22Rv1 (cell line): Measurements from ENCODE around the gene KRT17.
"Not testable (repeated sequence)": the region's sequence is repeated elsewhere in the genome, so short reads cannot be mapped to it uniquely, and the experiment has no call there.

Experiments used
- ZFX ChIP-seq: fragments of 450-650 bp; IDR thresholded peaks from 2 replicates; pipeline ENCODE4 v1.6.1; 2017; ENCODE audit warnings: antibody characterized with exemption, borderline replicate concordance
- TF ChIP-seq, protein P1 (sequence below): fragments of 450-650 bp; IDR thresholded peaks from 2 replicates; pipeline ENCODE4 v1.5.1; 2017; ENCODE audit warnings: mild to moderate bottlenecking

DNA sequence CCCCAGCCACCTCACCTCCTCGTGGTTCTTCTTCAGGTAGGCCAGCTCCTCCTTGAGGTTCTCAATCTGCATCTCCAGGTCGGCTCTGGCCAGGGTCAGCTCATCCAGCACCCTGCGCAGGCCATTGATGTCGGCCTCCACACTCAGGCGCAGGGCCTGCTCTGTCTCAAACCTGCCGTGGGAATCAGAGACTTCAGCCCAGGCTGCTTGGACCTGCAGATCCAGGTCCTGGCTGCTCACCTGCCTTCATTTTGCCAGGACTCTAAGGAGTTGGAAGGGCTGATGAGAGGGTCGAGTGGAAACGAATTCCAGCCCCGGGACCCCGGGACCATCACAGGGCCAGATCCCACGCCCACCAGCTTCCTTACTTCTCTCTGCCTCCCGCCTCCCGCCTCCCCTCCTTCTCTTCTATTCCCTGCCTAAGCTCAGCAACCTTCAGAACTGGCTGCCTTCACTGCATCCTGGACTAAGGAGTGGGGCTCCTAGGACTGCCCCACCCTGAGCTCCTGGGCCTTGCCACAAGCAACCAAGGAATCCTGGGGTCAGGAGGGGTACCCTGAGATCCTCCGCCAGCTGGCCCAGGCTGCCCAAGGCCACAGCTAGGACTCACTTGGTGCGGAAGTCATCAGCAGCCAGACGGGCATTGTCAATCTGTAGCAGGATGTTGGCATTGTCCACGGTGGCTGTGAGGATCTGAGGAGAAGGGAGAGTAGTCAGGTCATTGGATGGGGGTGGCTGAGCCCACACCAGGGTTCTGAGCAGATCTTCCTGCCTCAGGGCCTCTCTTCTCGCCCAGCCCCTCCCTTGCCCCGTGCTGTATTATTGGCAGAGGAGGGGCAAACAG lies 1.8 kb downstream of the KRT17 start:
- TF ChIP-seq, protein P1, sequence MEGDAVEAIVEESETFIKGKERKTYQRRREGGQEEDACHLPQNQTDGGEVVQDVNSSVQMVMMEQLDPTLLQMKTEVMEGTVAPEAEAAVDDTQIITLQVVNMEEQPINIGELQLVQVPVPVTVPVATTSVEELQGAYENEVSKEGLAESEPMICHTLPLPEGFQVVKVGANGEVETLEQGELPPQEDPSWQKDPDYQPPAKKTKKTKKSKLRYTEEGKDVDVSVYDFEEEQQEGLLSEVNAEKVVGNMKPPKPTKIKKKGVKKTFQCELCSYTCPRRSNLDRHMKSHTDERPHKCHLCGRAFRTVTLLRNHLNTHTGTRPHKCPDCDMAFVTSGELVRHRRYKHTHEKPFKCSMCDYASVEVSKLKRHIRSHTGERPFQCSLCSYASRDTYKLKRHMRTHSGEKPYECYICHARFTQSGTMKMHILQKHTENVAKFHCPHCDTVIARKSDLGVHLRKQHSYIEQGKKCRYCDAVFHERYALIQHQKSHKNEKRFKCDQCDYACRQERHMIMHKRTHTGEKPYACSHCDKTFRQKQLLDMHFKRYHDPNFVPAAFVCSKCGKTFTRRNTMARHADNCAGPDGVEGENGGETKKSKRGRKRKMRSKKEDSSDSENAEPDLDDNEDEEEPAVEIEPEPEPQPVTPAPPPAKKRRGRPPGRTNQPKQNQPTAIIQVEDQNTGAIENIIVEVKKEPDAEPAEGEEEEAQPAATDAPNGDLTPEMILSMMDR, result not testable (repeated sequence)
- TF ChIP-seq ZFX, result not testable (repeated sequence)
